HG03469 (cell line): ENCODE data around the gene GIMAP8.
"Not testable (repeated sequence)": the region's sequence is repeated elsewhere in the genome, so short reads cannot be mapped to it uniquely, and the experiment has no call there.

Experiments used
- ATAC-seq: cut with Tn5 transposase; IDR thresholded peaks from one replicate; pipeline ENCODE4 v1.9.1; 2021; ENCODE audit warnings: mild to moderate bottlenecking, moderate library complexity, moderate number of reproducible peaks; ENCODE audit not compliant: unreplicated experiment

Gene GIMAP8

GRCh38 chr7:150461520-150461919, 11.1 kb downstream of the GIMAP8 start:
- no peak for ATAC-seq

- ATAC-seq, result no peak
Observed at GRCh38 chr7:150462413-150462812, 12.0 kb downstream of the GIMAP8 start.

GRCh38 chr7:150463461-150463860, 13.0 kb downstream of the GIMAP8 start:
- ATAC-seq, result no peak

- ATAC-seq, result no peak
Observed at GRCh38 chr7:150464962-150465361, 14.5 kb downstream of the GIMAP8 start.

- ATAC-seq, result no peak
Observed at GRCh38 chr7:150465414-150465813, 15.0 kb downstream of the GIMAP8 start.

GRCh38 chr7:150466477-150466876, 16.0 kb downstream of the GIMAP8 start:
- no peak for ATAC-seq

GRCh38 chr7:150468241-150468640, 17.8 kb downstream of the GIMAP8 start:
- no peak for ATAC-seq

- no peak for ATAC-seq
Observed at GRCh38 chr7:150471886-150472285, 21.5 kb downstream of the GIMAP8 start.

GRCh38 chr7:150473902-150474301, 23.5 kb downstream of the GIMAP8 start:
- ATAC-seq, result no peak

GRCh38 chr7:150476285-150476684, 25.9 kb downstream of the GIMAP8 start:
- ATAC-seq, result no peak

- no peak for ATAC-seq
Observed at GRCh38 chr7:150476819-150477631, 26.6 kb downstream of the GIMAP8 start.

GRCh38 chr7:150479023-150479716, 28.7 kb downstream of the GIMAP8 start:
- ATAC-seq, result no peak

- ATAC-seq, result no peak
Observed at GRCh38 chr7:150481186-150481920, 30.9 kb downstream of the GIMAP8 start.

- no peak for ATAC-seq
Observed at GRCh38 chr7:150481922-150482321, 31.5 kb downstream of the GIMAP8 start.

GRCh38 chr7:150483514-150483913, 33.1 kb downstream of the GIMAP8 start:
- ATAC-seq, result not testable (repeated sequence)

GRCh38 chr7:150484071-150484470, 33.6 kb downstream of the GIMAP8 start:
- not testable (repeated sequence) for ATAC-seq

- no peak for ATAC-seq
Observed at GRCh38 chr7:150487625-150488024, 37.2 kb downstream of the GIMAP8 start.

- no peak for ATAC-seq
Observed at GRCh38 chr7:150489782-150490181, 39.4 kb downstream of the GIMAP8 start.

GRCh38 chr7:150493442-150493841, 43.0 kb downstream of the GIMAP8 start:
- not testable (repeated sequence) for ATAC-seq

- no peak for ATAC-seq
Observed at GRCh38 chr7:150502519-150502918, 52.1 kb downstream of the GIMAP8 start.

GRCh38 chr7:150503155-150503554, 52.7 kb downstream of the GIMAP8 start:
- ATAC-seq, result no peak

GRCh38 chr7:150503581-150503980, 53.2 kb downstream of the GIMAP8 start:
- ATAC-seq, result no peak
